Lower lobe of right lung (tissue), 2 donors: Measurements from ENCODE around the gene TTLL11. TPM values are rescaled to one million over a fixed set of nuclear protein-coding genes. Genes with fewer than 3 reads are reported as not detected.

Experiments used
- ATAC-seq, 2 donors: fragments of 200-7000 bp; cut with Tn5 transposase; one replicate each; pipeline ENCODE4 v1.9.1; 2020 to 2022; ENCODE audit warnings: mild to moderate bottlenecking in 2 of 2, moderate library complexity in 2 of 2
- DNase-seq: peaks from one replicate; pipeline ENCODE4 v3.0.0-alpha.2; 2020
- H3K27ac ChIP-seq: fragments of 200-600 bp; one replicate; pipeline ENCODE4 v1.8.0; 2022
- H3K27me3 ChIP-seq: fragments of 200-600 bp; one replicate; pipeline ENCODE4 v1.8.0; 2022; ENCODE audit warnings: low read depth
- H3K36me3 ChIP-seq: fragments of 200-600 bp; one replicate; pipeline ENCODE4 v1.8.0; 2022; ENCODE audit warnings: mild to moderate bottlenecking
- H3K4me1 ChIP-seq: fragments of 200-600 bp; one replicate; pipeline ENCODE4 v1.8.0; 2022
- H3K4me3 ChIP-seq: fragments of 200-600 bp; one replicate; pipeline ENCODE4 v1.8.0; 2022; ENCODE audit warnings: mild to moderate bottlenecking
- H3K9me3 ChIP-seq: fragments of 200-600 bp; one replicate; pipeline ENCODE4 v1.8.0; 2022
- intact Hi-C: fragments of 100-400 bp; cut with DNase I; formaldehyde crosslinking; loops from one replicate; pipeline ENCODE4 v1.11.0; 2022
- total RNA-seq: library from RNA; stranded (reverse); fragmentation: NEBNext Ultra II Directional; extraction: Animal tissue kit (Norgen Biotek cat#: 25700); gene quantifications from one replicate; pipeline ENCODE4 v1.2.1, GENCODE V29; 2021
- TF ChIP-seq, protein P1 (sequence below): fragments of 200-600 bp; IDR thresholded peaks from one replicate; pipeline ENCODE4 v1.8.0; 2022; ENCODE audit warnings: antibody characterized with exemption, mild to moderate bottlenecking
- donor health status: DM: no; HTN: yes; CAD: no; lungs with severe emphysema.

The TTLL11 gene
- total RNA-seq, 1 donor from 2014 or later: 11.7 TPM

GRCh38 chr9:122111413-122112085 is 18.4 kb upstream of the TTLL11 start:
- H3K27ac ChIP-seq: no peak overlapping the region
- H3K36me3 ChIP-seq: no peaks in the 10 kb centered on the region
- TF ChIP-seq, protein P1, sequence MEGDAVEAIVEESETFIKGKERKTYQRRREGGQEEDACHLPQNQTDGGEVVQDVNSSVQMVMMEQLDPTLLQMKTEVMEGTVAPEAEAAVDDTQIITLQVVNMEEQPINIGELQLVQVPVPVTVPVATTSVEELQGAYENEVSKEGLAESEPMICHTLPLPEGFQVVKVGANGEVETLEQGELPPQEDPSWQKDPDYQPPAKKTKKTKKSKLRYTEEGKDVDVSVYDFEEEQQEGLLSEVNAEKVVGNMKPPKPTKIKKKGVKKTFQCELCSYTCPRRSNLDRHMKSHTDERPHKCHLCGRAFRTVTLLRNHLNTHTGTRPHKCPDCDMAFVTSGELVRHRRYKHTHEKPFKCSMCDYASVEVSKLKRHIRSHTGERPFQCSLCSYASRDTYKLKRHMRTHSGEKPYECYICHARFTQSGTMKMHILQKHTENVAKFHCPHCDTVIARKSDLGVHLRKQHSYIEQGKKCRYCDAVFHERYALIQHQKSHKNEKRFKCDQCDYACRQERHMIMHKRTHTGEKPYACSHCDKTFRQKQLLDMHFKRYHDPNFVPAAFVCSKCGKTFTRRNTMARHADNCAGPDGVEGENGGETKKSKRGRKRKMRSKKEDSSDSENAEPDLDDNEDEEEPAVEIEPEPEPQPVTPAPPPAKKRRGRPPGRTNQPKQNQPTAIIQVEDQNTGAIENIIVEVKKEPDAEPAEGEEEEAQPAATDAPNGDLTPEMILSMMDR: no peak
- H3K4me3 ChIP-seq: no peak overlapping the region
- no peaks in the 10 kb centered on the region for H3K4me1 ChIP-seq
- no peaks in the 10 kb centered on the region for H3K27me3 ChIP-seq
- no peak for ATAC-seq
- no peak for DNase-seq
- intact Hi-C loops: no loop called here
- H3K9me3 ChIP-seq: no peaks in the 10 kb centered on the region

GRCh38 chr9:122110100-122110833 is 17.2 kb upstream of the TTLL11 start:
- no peaks in the 10 kb centered on the region for H3K9me3 ChIP-seq
- TF ChIP-seq, protein P1: no peak
- no peak for DNase-seq
- no peaks in the 10 kb centered on the region for H3K27me3 ChIP-seq
- no peak overlapping the region for H3K27ac ChIP-seq
- H3K4me3 ChIP-seq: no peak overlapping the region
- no peaks in the 10 kb centered on the region for H3K4me1 ChIP-seq
- H3K36me3 ChIP-seq: no peaks in the 10 kb centered on the region
- ATAC-seq: no peak
- intact Hi-C loops: no loop called here

DNA sequence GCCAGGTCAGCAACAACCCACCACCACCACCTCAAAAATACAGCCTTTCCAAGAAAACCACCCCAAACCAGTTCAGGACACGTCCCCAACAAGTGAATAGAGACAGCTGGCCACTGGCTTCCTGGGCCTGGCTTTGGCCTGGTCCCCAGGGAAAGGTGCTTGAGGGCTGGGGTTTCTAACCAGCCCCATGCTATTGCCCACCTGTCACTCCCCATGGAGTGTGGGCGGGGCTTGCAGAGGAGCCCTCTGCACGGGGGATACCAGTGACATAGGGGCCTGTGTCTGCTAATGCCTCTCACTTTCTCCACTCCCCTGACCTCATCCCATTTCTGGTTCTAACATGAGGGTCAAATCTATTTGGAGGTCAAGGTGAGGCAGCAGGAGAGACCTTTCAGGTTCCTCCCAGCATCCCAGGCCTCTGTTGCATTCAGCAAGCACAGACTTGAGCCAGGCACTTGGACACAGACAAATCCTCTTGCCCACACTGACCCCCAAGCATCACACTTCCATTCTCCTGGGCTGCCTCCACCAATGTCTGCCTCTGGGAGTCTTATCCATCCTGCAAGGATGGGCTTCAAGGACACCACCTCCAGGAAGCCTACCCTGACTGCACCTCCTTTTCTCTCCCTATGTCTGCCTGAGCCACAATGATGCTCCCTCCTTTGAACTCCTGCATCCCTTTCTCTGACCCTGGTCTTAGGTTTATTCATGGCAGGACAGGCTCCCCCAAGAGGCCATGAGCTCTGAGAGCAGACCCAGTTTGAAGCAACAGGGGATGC is 16.1 kb upstream of the TTLL11 start:
- intact Hi-C loops: no loop called here
- H3K4me3 ChIP-seq: no peak overlapping the region
- TF ChIP-seq, protein P1: no peak
- no peaks in the 10 kb centered on the region for H3K36me3 ChIP-seq
- no peak overlapping the region for H3K27ac ChIP-seq
- DNase-seq (no peak), ATAC-seq (no peak)
- no peaks in the 10 kb centered on the region for H3K9me3 ChIP-seq
- H3K4me1 ChIP-seq: no peaks in the 10 kb centered on the region
- no peaks in the 10 kb centered on the region for H3K27me3 ChIP-seq

GRCh38 chr9:122107291-122107805 is 14.2 kb upstream of the TTLL11 start:
- Histone ChIP-seq H3K27ac (no peak overlapping the region), H3K4me3 (no peak overlapping the region)
- no peak for DNase-seq

GRCh38 chr9:122106576-122106975 is 13.5 kb upstream of the TTLL11 start:
- Histone ChIP-seq H3K27ac (no peak overlapping the region), H3K4me1 (no peaks in the 10 kb centered on the region), H3K4me3 (no peak overlapping the region), H3K27me3 (no peaks in the 10 kb centered on the region), H3K9me3 (peaks cover 6% of the 10 kb centered on the region), H3K36me3 (no peaks in the 10 kb centered on the region)
- ATAC-seq: no peak
- no peak for DNase-seq
- TF ChIP-seq, protein P1: no peak
- intact Hi-C loops: no loop called here

More at GRCh38 chr9:122107291-122107805, 14.2 kb upstream of the TTLL11 start:
- H3K36me3 ChIP-seq: no peaks in the 10 kb centered on the region
- intact Hi-C loops: no loop called here
- H3K4me1 ChIP-seq: no peaks in the 10 kb centered on the region
- no peaks in the 10 kb centered on the region for H3K27me3 ChIP-seq
- ATAC-seq: no peak
- TF ChIP-seq, protein P1: no peak
- H3K9me3 ChIP-seq: peaks cover 6% of the 10 kb centered on the region
